NOMO-1 treated with dmso at 0.1 percent for 144 hours (cell line): ENCODE measurements around the gene THOP1.

Experiments
- DNase-seq: peaks from one replicate; lab custom pipeline; 2025; ENCODE audit not compliant: unreplicated experiment; lab: John Stamatoyannopoulos, UW

THOP1 gene

DNA sequence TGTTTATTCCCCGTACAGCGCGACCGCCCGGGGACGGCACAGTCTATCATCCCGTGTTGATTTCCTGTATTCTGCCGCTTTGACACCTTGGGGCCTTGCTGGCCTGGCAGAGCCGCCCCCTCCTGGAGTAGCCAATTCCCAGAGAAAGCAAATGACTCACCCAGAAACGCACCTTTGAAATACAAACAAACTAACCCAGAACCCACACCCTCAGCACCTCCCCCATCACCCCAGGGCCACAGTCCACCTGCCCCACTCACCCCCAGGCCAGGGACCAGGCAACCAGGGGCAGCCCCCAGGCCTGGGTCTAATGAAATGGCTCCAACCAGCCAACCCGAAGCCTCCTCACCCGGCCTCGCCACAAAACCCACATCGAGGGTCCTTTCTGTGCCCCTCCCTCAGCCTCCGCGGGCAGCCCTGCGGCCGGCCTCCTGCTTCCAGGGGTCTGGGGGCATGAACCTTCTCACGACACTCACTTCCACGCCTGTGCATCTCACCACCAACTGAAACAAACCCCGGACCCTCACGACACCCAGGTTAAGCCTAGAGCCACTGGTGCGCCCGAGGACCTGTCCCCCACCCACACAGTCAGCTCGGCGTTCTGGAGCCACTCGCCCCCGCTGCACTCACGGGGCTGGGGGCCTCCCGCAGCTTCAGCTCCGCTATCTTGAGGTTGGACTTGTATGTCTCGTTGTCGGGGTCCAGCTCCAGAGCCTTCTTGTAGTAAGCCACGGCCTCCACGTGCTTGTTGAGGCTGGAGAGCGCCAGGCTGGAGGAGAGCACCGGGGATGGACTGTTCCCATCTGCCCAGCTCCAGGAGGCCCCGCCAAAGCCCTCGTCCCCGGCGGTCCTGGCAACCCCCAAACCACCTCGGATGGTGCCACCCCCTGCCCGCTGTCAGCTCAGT, 23.2 kb upstream of the THOP1 start:
- DNase-seq, result no peak

DNA sequence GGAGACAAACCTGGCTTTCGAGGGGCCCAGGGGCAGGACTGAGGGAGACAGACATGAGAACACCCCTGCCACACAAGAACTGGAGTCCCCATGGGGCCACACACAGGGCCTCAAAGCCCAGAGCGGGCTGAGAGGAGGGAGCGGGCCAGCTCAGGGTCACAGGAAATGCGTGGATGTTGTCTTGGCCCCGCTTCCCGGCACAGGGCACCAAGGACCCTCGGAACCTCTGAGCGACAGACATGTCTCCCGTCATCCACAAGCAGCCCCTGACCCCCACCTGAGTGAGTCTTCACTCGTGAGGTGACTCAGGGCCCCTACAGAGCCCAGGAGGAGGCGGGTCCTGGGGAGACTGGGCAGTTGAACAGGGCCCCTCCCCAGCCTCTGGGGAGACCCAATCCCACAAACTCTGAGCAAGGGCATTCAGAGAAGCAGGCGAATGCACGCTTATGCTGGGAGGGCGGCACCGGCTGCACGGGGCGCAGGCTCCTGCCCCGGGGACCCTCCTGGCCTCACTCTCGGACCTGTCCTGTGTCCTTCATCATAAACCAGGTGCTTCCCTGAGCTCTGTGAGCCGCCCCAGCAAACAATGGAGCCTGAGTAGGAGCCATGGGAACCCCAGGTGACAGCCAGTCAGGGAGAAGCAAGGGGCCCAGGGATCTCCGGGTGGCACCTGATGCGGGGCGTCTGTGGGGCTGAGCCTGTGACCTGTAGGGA, 22.4 kb upstream of the THOP1 start:
- DNase-seq, result no peak

DNA sequence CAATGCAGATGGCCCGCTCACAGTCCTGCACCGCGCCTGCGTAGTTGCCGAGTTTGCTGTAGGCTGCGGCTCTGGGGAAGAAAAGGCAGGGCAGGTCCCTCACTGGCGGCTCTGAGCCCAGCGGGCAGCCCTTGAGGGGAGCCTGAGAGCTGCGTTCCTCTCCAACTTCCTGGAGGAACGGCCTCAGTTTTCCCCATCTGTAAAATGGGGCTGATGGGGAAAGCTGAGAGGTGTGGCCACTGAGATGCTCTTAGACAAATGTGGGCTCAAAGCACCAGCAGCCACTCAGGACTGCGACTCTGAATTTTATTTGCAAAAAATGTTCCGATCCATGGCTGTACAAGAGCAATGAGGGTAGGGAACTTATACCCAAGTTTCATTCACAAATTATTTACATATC, 21.6 kb upstream of the THOP1 start:
- no peak for DNase-seq

- DNase-seq, result no peak
Observed at GRCh38 chr19:2764945-2765344, 20.4 kb upstream of the THOP1 start.

DNA sequence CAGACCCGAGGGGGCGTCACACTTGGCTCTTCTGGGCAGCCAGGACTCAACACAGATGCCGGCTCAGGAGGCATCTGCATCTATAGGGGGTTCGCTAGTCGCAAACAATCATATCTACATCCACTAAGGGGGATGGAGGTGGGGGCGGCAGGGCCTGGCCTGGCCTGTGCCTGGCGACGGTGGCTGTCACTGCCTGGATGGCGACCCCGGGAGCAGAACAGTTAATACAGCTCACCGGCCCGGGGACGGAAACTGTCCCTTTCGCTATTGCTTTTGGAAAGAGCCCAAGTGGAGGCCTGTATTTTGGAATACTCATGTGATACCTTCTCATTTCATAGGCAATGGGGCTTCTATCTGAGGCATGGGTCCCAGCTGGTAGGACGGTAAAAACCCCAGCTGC, 19.9 kb upstream of the THOP1 start:
- no peak for DNase-seq

GRCh38 chr19:2766594-2767372, 18.5 kb upstream of the THOP1 start:
- DNase-seq, result no peak

- DNase-seq, result no peak
Observed at GRCh38 chr19:2767688-2768087, 17.6 kb upstream of the THOP1 start.

- no peak for DNase-seq
Observed at GRCh38 chr19:2768365-2769132, 16.8 kb upstream of the THOP1 start.

DNA sequence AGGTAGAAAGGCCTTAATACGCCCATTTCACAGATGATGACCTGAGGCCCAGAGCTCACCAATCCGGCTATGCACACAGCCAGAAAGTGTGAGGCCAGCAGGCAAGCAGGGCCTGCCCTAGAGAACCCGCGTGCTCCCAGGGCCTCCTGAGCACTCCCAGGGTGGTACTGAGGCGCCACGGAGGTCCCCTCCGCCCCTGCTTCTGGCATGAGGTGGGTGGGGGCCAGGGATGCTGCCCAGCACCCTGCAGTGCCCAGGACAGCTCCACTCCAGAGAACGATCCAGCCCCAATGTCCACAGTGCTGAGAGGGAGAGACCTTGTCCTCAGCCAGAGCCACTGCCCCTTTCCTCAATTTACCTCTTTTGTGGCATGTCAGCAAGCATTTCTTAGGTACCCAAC, 16.1 kb upstream of the THOP1 start:
- no peak for DNase-seq

DNA sequence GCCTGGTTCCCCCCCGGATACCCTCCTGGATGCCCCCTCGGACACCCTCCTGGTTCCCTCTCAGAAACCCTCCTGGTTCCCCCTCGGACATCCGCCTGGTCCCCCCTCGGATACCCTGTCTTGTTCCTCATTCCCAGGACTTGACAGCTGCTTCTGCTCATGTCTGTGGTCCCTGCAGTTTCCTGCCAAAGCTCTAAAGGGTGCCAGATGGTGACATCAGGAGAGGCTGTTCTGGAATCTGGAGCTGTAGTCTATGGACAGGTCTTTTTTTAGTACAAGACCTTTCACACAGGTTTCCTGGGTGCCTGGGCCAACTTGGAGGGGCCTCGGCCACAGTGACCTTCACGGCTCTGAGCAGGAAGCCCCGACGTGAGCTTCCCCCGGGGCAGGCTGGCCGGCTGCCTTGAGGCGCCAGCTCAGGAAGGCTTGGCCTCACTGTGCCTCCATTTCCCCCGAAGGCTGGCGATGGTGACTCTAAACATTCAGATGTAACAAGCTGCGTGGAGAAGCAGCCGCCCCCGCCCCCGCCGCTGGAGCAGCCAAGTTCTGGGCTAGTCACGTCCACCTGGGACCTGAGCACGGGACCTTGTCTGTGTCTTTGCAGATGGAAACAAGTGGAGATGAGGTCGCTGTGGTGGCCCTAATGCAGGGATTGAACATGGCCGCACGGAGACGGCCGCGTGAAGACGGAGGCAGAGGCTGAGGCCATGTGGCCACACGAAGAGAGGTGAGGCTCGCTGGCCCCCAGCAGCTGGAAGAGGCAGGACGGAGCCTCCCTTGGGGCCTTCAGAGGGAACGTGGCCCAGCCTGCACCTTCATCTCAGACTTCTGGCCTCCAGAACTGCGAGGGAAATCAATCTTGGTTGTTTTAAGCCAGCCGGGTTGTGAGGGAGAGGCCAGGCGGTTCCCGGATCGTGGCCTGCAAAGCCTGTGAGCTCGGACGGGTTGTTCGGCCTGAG, 15.0 kb upstream of the THOP1 start:
- DNase-seq, result no peak

DNA sequence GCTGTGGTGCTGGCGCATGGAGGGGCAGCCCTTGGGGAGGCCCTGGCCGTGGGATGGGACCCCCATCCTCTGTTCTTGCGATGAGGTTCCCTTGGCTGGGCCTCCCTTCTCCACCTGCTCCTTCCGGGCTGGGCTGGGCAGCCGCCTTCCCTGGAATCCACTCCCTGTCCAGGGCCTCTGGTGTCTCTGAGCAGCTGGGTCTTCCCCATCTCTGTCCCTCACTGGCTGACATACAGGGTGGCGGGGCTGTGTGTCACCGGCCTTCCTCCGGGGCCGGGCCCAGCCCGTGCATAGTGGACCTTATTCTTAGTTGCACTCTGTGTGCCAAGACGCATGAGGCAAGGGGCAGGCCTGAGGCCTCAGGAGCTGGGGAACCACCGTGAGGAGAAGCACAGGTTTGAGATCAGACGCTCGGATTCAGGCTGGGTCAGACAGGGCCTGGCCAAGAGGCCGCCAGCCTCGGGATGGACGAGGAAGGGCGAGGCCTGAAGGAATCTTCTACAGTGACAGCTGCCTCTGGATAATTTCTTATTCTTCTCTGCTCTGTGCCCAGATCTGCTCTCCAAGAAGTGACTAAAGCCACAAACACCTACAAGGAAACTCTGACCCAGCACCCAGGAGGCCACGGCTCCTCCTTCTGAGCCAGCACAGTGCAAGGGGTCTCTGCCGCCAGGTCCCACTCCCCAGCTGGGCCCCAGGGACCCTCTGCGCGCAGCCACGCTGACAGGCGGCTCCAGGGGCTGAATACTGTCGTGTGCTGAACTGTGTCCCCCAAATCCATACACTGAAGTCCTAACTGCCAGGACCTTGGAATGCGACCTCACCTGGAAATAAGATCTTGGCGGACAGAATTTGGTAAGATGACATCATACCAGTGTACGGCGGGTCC, 13.3 kb upstream of the THOP1 start:
- no peak for DNase-seq

DNA sequence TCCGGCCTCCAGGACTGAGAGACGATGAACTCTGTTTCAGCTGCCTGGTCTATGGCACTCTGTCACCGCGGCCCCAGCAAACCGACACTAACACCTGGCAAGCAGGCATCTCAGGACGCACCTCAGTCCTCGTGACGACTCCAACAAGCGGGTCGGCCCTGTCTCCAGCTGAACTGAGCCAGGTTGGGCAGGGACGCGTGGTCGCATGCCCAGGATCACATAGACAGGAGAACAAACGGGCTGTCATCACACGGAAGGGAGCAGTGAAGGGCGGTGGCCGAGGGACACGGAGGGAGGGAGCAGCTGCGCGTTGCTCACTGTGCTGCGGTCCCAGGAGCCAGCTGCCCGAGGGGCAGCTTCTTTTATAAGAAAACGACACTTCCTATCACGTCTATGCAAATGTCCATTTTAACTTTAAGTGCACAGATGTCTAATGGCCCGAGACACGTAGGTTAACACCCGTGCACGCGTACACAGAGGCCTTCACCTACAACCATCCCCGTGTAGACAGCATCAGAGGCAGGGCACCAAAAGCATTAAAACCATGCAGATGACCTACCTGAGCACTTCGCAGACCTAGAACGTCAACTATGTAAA, 11.1 kb upstream of the THOP1 start:
- DNase-seq, result no peak

- no peak for DNase-seq
Observed at GRCh38 chr19:2774953-2775555, 10.2 kb upstream of the THOP1 start.

DNA sequence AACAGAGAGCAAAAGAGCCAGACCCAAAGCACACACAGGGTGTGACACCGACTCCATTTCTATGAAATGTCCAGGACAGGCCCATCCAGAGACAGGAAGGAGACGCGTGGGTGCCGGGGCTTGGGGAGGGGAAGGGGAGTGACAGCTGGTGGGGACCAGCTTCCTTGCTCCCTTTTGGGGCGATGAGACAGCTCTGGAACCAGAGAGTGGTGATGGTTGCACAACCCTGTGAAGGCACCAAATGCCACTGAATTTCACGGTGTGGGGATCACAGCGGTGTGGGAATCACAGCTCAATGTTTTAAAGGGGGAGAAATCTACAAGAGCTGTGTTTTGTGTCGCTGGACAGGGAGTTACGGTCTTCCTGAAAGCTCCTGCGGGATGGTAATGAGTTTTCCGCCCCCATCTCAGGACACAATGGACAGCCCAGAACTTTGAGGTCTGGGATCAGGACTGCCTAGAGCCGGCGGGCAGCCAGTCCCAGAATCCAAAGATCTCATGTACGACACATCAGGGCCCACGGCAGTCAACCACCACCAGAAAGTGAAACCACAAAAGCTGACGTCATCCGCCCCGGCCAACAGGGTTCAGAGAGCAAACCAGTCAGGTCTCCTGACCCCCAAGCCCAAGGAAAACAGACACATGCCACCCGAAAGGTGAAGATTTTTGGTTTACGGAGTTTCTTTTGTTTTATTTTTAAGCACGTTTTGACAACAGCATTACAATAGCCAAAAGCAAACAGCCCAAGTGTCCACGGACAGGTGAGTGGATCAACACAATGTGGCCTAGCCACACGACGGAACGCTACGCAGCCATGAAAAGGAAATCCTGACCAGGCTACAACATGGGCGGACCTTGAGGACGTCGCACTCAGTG, 9.5 kb upstream of the THOP1 start:
- no peak for DNase-seq

DNA sequence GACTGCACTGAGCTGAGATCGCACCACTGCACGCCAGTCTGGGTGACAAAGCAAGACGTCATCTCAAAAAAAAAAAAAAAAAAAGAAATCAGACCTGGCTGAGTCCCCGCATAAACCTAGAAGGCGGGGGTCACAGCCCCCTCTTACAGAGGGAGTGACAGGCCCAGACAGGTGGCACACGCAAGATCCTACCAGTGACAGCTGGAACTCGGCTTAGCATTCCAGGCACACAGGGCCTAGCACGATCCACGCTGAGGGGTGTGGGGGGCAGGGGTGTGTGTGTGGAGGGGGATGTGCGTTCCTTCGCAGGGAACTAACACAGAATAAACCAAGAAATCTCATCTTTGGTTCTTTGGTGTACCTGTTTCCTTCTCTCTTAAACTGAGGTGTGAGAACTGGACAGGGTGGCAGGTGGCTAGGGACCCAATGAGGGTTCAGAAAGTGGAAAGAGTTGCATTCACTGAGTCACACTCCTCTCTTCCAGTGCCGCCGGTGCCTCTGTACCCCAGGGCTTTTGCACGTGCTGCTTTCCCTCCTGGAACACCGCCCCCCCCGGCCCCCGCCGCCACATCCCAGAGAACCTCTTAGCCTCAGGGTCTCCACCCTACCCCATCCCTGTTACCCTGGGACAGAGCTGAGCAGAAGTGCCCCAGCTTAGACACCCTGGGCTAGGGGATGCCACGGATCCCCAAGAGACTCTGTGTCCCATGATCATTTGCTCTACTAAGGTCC, 7.2 kb upstream of the THOP1 start:
- DNase-seq, result no peak

DNA sequence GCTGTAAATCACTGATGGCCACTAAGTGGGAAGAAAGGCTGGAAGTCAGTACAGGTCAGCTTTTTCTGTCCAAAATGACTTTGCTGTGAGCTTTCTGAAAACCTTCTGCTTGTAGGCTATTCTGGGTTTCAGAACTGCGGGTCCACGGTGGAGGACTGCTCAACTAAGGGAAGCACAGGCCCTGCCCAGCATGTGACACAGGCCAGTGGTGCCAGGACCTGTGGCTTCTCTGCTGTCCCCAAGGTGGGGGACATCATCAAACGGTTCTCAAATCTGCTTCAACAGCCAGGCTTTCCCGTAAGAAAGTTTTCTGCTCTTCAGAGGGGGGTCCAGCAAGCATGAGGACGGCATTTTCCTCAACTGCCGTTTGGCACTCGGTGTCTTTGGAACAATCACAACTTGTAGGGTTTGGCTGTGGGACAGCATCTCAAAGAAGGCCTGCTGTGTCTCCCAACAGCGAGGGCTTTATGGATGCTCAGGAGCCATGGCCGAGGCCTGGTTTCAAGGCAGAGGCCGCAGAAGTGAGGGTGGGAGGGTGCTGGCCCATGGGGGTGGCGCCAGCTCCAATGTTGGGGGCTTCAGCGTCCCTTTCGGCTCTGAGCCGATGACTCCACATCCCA, 6.1 kb upstream of the THOP1 start:
- no peak for DNase-seq
